Muscle layer of duodenum (tissue), 2 donors: ENCODE results near the gene PCDHB2.
"Not testable (repeated sequence)": the region's sequence is repeated elsewhere in the genome, so short reads cannot be mapped to it uniquely, and the experiment has no call there.

Experiments used
- H3K27ac ChIP-seq: one replicate; pipeline ENCODE4 v1.7.0; 2013; ENCODE audit warnings: mild to moderate bottlenecking, low read length
- H3K27me3 ChIP-seq: one replicate; pipeline ENCODE4 v1.7.0; 2013; ENCODE audit warnings: low read depth, mild to moderate bottlenecking, control low read depth, low read length
- H3K36me3 ChIP-seq, 2 donors: one replicate each; pipeline ENCODE4 v1.7.0; 2013; ENCODE audit warnings: low read length in 2 of 2, control low read depth in 1 of 2, mild to moderate bottlenecking in 1 of 2; ENCODE audit not compliant: insufficient read depth in 2 of 2, control insufficient read depth in 1 of 2
- H3K4me1 ChIP-seq, 2 donors: one replicate each; pipeline ENCODE4 v1.7.0; 2013; ENCODE audit warnings: low read length in 2 of 2, mild to moderate bottlenecking in 2 of 2, control low read depth in 1 of 2, moderate library complexity in 1 of 2; ENCODE audit not compliant: insufficient read depth in 2 of 2, control insufficient read depth in 1 of 2
- H3K4me3 ChIP-seq, 2 donors: one replicate each; pipeline ENCODE4 v1.7.0; 2013; ENCODE audit warnings: low read length in 2 of 2, low read depth in 1 of 2, mild to moderate bottlenecking in 1 of 2
- H3K9me3 ChIP-seq, 2 donors: one replicate each; pipeline ENCODE4 v1.7.0; 2013; ENCODE audit warnings: low read length in 2 of 2, control low read depth in 1 of 2, mild to moderate bottlenecking in 1 of 2; ENCODE audit not compliant: control insufficient read depth in 1 of 2
- donor health status: healthy.

The PCDHB2 gene

GRCh38 chr5:141102070-141102469 lies 7.7 kb downstream of the PCDHB2 start:
- Histone ChIP-seq H3K4me3 (peak overlapping the region in 1 of 2 donors; percentile 57), H3K9me3 (peaks cover 15 to 31% of the 10 kb centered on the region in 2 donors)
- not testable (repeated sequence) for H3K27ac ChIP-seq, H3K27me3 ChIP-seq, H3K4me1 ChIP-seq, H3K36me3 ChIP-seq

- not testable (repeated sequence) for H3K4me1 ChIP-seq, H3K36me3 ChIP-seq, H3K27me3 ChIP-seq, H3K27ac ChIP-seq
- Histone ChIP-seq H3K4me3 (peak overlapping the region in 1 of 2 donors; percentile 3), H3K9me3 (peaks cover 15 to 28% of the 10 kb centered on the region in 2 donors)
Observed at GRCh38 chr5:141102471-141102870, 8.1 kb downstream of the PCDHB2 start.

DNA sequence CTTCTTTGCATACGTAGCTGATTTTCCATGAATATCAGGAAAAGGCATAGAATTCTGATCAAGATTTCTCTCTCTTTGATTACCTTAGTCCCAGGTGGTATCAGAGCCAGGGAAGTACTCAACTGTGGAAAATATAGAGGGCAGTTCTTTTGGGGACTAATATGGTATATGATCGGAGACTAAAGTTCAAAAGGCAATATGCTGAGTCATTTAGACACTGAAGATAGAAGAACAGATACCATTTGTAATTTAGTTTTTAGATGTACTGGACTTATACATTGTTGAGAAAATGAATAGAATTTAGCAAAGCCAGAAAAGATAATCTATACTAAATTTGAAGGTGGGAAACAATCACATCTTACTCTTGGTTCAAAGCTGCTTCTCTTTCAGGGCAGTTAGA lies 10.9 kb downstream of the PCDHB2 start:
- Histone ChIP-seq H3K36me3 (no peaks in the 10 kb centered on the region), H3K4me3 (no peak overlapping the region), H3K9me3 (peaks cover 6 to 38% of the 10 kb centered on the region in 2 donors), H3K4me1 (no peaks in the 10 kb centered on the region), H3K27me3 (no peaks in the 10 kb centered on the region), H3K27ac (no peak overlapping the region)

- Histone ChIP-seq H3K27ac (no peak overlapping the region), H3K9me3 (peaks cover 15 to 45% of the 10 kb centered on the region in 2 donors), H3K27me3 (no peaks in the 10 kb centered on the region), H3K4me3 (no peak overlapping the region), H3K36me3 (no peaks in the 10 kb centered on the region), H3K4me1 (no peaks in the 10 kb centered on the region)
Observed at GRCh38 chr5:141119250-141119649, 24.8 kb downstream of the PCDHB2 start.

DNA sequence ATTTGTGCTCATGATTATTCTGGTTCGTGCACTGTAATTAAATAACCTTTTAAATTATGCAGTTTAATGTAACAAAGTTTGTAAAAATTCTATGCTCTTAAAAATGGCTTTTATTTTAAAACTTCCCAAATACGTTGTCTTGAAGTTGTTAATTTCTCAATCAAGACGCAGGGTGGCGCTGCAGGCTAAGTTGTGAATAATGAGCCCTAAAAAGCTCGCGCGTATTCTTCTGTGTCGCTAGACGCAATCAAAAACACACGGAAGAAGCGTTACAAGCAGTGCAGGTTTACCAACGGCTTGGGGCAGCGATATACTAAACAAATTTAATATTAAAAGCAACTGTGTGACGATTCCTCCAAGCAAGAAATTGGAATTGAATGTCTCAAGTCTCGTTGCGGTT lies 27.1 kb downstream of the PCDHB2 start, which contains the start of gene PCDHB4:
TSS of gene PCDHB4 (plus strand) at position 256 of the 400 bp plus-strand sequence. CDS start 181 bp downstream, outside the sequence.
- H3K9me3 ChIP-seq = peaks cover 14 to 34% of the 10 kb centered on the region in 2 donors
- H3K27ac ChIP-seq = no peak within 1 kb of the TSS
- H3K4me3 ChIP-seq = peak within 1 kb of the TSS; percentile 12 to 47
- H3K27me3 ChIP-seq = no peaks in the 10 kb centered on the region
- no peaks in the 10 kb centered on the region for H3K36me3 ChIP-seq
- no peaks in the 10 kb centered on the region for H3K4me1 ChIP-seq

- Histone ChIP-seq H3K9me3 (peaks cover 12 to 30% of the 10 kb centered on the region in 2 donors), H3K27ac (no peak overlapping the region), H3K27me3 (no peaks in the 10 kb centered on the region), H3K4me1 (no peaks in the 10 kb centered on the region), H3K36me3 (no peaks in the 10 kb centered on the region), H3K4me3 (peak overlapping the region; percentile 12 to 47)
Observed at GRCh38 chr5:141121985-141122384, 27.6 kb downstream of the PCDHB2 start.

DNA sequence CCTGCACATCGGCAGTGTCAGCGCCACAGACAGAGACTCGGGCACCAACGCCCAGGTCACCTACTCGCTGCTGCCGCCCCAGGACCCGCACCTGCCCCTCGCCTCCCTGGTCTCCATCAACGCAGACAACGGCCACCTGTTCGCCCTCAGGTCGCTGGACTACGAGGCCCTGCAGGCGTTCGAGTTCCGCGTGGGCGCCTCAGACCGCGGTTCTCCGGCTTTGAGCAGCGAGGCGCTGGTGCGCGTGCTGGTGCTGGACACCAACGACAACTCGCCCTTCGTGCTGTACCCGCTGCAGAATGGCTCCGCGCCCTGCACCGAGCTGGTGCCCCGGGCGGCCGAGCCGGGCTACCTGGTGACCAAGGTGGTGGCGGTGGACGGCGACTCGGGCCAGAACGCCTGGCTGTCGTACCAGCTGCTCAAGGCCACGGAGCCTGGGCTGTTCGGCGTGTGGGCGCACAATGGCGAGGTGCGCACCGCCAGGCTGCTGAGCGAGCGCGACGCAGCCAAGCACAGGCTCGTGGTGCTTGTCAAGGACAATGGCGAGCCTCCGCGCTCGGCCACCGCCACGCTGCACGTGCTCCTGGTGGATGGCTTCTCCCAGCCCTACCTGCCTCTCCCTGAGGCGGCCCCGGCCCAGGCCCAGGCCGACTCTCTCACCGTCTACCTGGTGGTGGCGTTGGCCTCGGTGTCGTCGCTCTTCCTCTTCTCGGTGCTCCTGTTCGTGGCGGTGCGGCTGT lies 29.2 kb downstream of the PCDHB2 start:
- H3K27me3 ChIP-seq, H3K4me1 ChIP-seq, H3K27ac ChIP-seq, H3K36me3 ChIP-seq: not testable (repeated sequence)
- peaks cover 12 to 29% of the 10 kb centered on the region in 2 donors for H3K9me3 ChIP-seq
- H3K4me3 ChIP-seq = peak overlapping the region in 1 of 2 donors; percentile 32

DNA sequence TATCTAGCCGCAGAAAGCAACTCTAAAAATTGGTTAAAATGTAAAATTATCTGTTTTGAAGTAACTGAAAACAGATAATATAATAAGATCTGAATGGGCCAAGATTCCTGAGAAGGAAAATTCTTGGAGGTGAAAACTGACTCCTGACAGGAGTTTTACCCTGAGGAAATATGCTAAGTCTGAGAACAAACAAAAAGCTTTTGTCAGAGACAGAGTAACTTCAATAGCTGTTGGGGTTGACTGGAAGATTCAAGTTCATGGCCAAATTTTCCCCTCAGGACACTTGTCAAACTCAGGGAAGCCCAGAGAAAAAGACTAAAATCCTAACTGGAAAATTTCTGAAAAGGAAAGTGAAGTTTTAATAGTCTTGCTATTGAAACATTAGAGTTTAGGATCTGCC lies 32.9 kb downstream of the PCDHB2 start:
- Histone ChIP-seq H3K27ac (no peak overlapping the region), H3K4me1 (no peaks in the 10 kb centered on the region), H3K4me3 (no peak overlapping the region), H3K27me3 (no peaks in the 10 kb centered on the region), H3K36me3 (no peaks in the 10 kb centered on the region), H3K9me3 (peaks cover 7 to 20% of the 10 kb centered on the region in 2 donors)

GRCh38 chr5:141135030-141135717 lies 40.8 kb downstream of the PCDHB2 start, which contains the start of gene PCDHB5:
Gene PCDHB5 (plus strand): TSS chr5:141135206. CDS start chr5:141135435, 229 bp downstream.
- Histone ChIP-seq H3K36me3 (no peaks in the 10 kb centered on the region), H3K4me1 (no peaks in the 10 kb centered on the region), H3K27me3 (no peaks in the 10 kb centered on the region), H3K27ac (no peak within 1 kb of the TSS), H3K9me3 (peaks cover 24 to 62% of the 10 kb centered on the region in 2 donors), H3K4me3 (peak within 1 kb of the TSS; percentile 42 to 69)

- peaks cover 24 to 61% of the 10 kb centered on the region in 2 donors for H3K9me3 ChIP-seq
- H3K4me3 ChIP-seq = peak overlapping the region; percentile 42 to 69
- no peak overlapping the region for H3K27ac ChIP-seq
- no peaks in the 10 kb centered on the region for H3K27me3 ChIP-seq
- H3K36me3 ChIP-seq = no peaks in the 10 kb centered on the region
- H3K4me1 ChIP-seq = no peaks in the 10 kb centered on the region
Observed at GRCh38 chr5:141135718-141136266, 41.4 kb downstream of the PCDHB2 start.

GRCh38 chr5:141137346-141137745 lies 42.9 kb downstream of the PCDHB2 start:
- peak overlapping the region in 1 of 2 donors; percentile 69 for H3K4me3 ChIP-seq
- not testable (repeated sequence) for H3K4me1 ChIP-seq, H3K27me3 ChIP-seq, H3K27ac ChIP-seq, H3K36me3 ChIP-seq
- H3K9me3 ChIP-seq = peaks cover 22 to 61% of the 10 kb centered on the region in 2 donors
